Esophagus (tissue), 2 donors: ENCODE data around the gene ADAMTS20. TPM values are rescaled to one million over a fixed set of nuclear protein-coding genes. Genes with fewer than 3 reads are reported as not detected.

Experiments used
- H3K27ac ChIP-seq, 2 donors: one replicate each; pipeline ENCODE4 v1.5.1; 2013; ENCODE audit warnings: low read depth in 2 of 2, mild to moderate bottlenecking in 2 of 2, inconsistent platforms in 1 of 2, low read length in 1 of 2, moderate library complexity in 1 of 2
- H3K27me3 ChIP-seq, 2 donors: one replicate each; pipeline ENCODE4 v1.6.1; 2013; ENCODE audit warnings: low read length in 2 of 2, control low read depth in 1 of 2, mild to moderate bottlenecking in 1 of 2; ENCODE audit not compliant: insufficient read depth in 2 of 2, control insufficient read depth in 1 of 2
- H3K36me3 ChIP-seq, 2 donors: one replicate each; pipeline ENCODE4 v1.6.1; 2013; ENCODE audit warnings: low read length in 1 of 2; ENCODE audit not compliant: control insufficient read depth in 2 of 2, insufficient read depth in 2 of 2
- H3K4me1 ChIP-seq, 2 donors: one replicate each; pipeline ENCODE4 v1.6.1; 2013; ENCODE audit warnings: low read length in 1 of 2; ENCODE audit not compliant: control insufficient read depth in 2 of 2, insufficient read depth in 2 of 2
- H3K4me3 ChIP-seq, 2 donors: one replicate each; pipeline ENCODE4 v1.5.1; 2013; ENCODE audit warnings: low read length in 2 of 2, mild to moderate bottlenecking in 2 of 2, low read depth in 1 of 2, moderate library complexity in 1 of 2
- H3K9me3 ChIP-seq, 2 donors: one replicate each; pipeline ENCODE4 v1.6.1; 2013; ENCODE audit warnings: mild to moderate bottlenecking in 2 of 2, low read depth in 1 of 2, low read length in 1 of 2, moderate library complexity in 1 of 2; ENCODE audit not compliant: control insufficient read depth in 2 of 2, insufficient read depth in 1 of 2
- WGBS, 2 donors: extraction: QIAGEN DNeasy Blood & Tissue Kit; methylation state at CpG; one replicate each; pipeline ENCODE4 v1.1.7; 2013; 5-methylcytosine and 5-hydroxymethylcytosine counted together
- polyA plus RNA-seq, 2 donors: library from polyadenylated mRNA; stranded (reverse); fragments of 200-250 nt; gene quantifications; one replicate each; pipeline ENCODE4 v1.2.3, GENCODE V29; 2013
- donor health status: healthy with polysubstance abuse.
- donor health status: Bipolar disorder and iron deficiency.

ADAMTS20 gene
- polyA plus RNA-seq, 2 donors, result not detected

DNA sequence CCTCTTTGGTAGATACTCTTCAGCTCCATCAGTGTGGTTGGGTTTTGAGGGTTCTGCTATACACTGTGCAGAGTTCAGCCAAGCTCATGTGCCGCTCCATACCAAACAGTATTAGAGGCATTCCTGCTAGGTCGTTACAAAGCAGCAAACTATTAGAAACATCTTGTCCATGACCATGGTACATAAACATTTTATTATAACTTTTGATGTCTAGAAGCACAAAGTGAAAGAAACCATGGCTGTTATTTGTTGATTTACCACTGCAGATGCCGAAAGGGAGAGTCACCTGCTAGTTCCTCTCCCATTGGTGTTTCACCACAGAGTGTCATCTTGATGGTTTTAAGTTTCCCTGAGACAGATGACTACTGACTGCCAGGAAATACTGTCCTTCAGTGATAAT lies 242.0 kb downstream of the ADAMTS20 start:
- H3K9me3 ChIP-seq, result no peaks in the 10 kb centered on the region
- no peaks in the 10 kb centered on the region for H3K27me3 ChIP-seq
- no peak overlapping the region for H3K27ac ChIP-seq
- 85 to 86% methylated on average over 3 of the region's 3 CpGs for WGBS, 2 donors
- H3K36me3 ChIP-seq, result no peaks in the 10 kb centered on the region
- no peaks in the 10 kb centered on the region for H3K4me1 ChIP-seq
- no peak overlapping the region for H3K4me3 ChIP-seq

DNA sequence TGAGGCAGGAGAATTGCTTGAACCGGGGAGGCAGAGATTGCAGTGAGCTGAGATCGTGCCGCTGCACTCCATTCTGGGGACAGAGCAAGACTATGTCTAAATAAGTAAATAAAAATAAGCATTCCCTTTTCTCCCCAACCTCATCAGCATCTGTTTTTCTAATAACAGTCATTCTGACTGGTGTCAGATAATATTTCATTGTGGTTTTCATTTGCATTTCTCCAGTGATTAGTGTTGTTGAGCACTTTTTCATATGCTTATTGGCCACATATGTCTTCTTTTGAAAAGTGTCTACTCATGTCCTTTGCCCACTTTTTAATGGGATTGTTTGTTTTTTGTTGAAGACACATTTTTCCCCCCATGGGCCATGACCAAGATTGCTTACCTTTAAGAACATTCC lies 243.2 kb downstream of the ADAMTS20 start:
- H3K4me1 ChIP-seq, result no peaks in the 10 kb centered on the region
- no peaks in the 10 kb centered on the region for H3K27me3 ChIP-seq
- 98 to 100% methylated on average over 3 of the region's 3 CpGs for WGBS, 2 donors
- H3K36me3 ChIP-seq, result no peaks in the 10 kb centered on the region
- H3K9me3 ChIP-seq, result no peaks in the 10 kb centered on the region
- H3K4me3 ChIP-seq, result no peak overlapping the region
- H3K27ac ChIP-seq, result no peak overlapping the region

DNA sequence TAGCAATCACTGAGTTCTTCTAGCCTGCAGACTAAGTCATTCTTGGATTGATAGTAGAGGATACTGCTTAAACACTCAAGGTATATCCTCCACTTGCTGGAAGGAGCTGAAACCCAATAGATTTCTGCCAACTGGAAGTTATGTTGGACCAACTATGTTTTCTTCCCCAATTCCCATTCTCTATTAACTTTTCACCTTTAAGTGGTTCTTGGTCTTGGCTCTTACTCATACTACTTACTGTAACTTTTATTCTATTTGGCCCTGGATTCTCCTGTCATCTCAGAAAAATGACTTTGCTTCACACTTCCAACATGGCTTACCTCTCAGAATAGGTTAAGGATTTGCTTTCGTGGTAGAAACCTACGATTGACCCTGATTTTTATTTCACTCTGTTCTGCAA lies 244.9 kb downstream of the ADAMTS20 start:
- H3K27me3 ChIP-seq, result no peaks in the 10 kb centered on the region
- H3K27ac ChIP-seq, result no peak overlapping the region
- no peaks in the 10 kb centered on the region for H3K4me1 ChIP-seq
- H3K4me3 ChIP-seq, result no peak overlapping the region
- no peaks in the 10 kb centered on the region for H3K36me3 ChIP-seq
- 72 to 81% methylated on average over 2 of the region's 2 CpGs for WGBS, 2 donors
- H3K9me3 ChIP-seq, result no peaks in the 10 kb centered on the region

DNA sequence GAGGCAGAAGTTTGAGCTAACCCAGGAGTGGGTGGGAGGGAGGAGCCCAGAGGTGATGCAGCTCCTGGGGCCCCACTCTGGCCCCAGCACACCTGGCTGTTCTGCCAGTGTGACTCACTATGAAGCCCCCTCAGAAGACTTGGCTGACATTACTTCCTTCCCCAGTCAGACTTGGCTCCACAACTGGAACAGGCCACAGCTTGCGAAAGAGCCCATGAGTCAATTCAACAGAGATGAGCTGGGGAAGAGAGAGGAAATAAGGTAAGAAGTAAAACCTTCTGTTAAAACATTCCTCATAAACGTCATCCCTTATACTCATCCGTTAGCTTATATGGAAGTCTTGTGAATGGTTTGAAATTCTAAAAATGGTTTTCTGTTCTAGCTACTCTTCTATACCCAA lies 245.9 kb downstream of the ADAMTS20 start:
- Histone ChIP-seq H3K36me3 (no peaks in the 10 kb centered on the region), H3K27ac (no peak overlapping the region), H3K9me3 (no peaks in the 10 kb centered on the region), H3K27me3 (no peaks in the 10 kb centered on the region), H3K4me3 (no peak overlapping the region), H3K4me1 (no peaks in the 10 kb centered on the region)
- WGBS, 2 donors, result 46 to 58% methylated on average over 3 of the region's 3 CpGs

DNA sequence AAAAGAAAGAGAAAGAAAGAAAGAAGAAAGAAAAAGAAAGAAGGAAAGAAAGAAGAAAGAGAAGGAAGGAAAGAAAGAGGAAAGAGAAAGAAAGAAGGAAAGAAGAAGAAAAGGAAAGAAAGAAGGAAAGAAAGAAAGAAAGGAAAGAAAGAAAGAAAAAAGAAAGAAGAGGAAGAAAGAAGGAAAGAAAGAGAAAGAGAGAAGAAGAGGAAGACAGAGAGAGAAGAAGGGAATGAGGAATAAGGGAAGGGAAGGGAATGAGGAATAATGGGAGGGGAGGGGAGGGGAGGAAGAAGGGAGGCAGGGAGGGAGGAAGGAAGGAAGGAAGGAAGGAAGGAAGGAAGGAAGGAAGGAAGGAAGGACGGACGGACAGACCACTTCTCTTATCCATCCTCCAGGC lies 246.9 kb downstream of the ADAMTS20 start:
- Histone ChIP-seq H3K36me3 (no peaks in the 10 kb centered on the region), H3K27ac (no peak overlapping the region), H3K4me3 (no peak overlapping the region), H3K27me3 (no peaks in the 10 kb centered on the region), H3K9me3 (no peaks in the 10 kb centered on the region), H3K4me1 (no peaks in the 10 kb centered on the region)
- 70 to 82% methylated on average over 1 to 2 of the region's 2 CpGs for WGBS, 2 donors

Other genes with a start within 250 kb of the ADAMTS20 start
- 1 to 10 TPM; 1.7 to 1.9 TPM for gene PUS7L, start 206.6 kb upstream of the ADAMTS20 start, polyA plus RNA-seq
- gene IRAK4, start 206.7 kb upstream of the ADAMTS20 start, polyA plus RNA-seq, result 10 to 100 TPM; 10.9 to 15.5 TPM